GM19239 (cell line): ENCODE results near the gene TWIST2.

Experiments
- DNase-seq: peaks from one replicate; pipeline ENCODE4 v3.0.0; 2011; ENCODE audit warnings: low spot score; ENCODE audit not compliant: insufficient read length
- FAIRE-seq: peaks from 2 replicates; lab custom pipeline; 2011; peaks lifted over from hg19 to GRCh38; lab: Jason Lieb, UNC

The TWIST2 gene

GRCh38 chr2:238946318-238947242 is 98.7 kb downstream of the TWIST2 start:
- no peak for DNase-seq
- no peak for FAIRE-seq

DNA sequence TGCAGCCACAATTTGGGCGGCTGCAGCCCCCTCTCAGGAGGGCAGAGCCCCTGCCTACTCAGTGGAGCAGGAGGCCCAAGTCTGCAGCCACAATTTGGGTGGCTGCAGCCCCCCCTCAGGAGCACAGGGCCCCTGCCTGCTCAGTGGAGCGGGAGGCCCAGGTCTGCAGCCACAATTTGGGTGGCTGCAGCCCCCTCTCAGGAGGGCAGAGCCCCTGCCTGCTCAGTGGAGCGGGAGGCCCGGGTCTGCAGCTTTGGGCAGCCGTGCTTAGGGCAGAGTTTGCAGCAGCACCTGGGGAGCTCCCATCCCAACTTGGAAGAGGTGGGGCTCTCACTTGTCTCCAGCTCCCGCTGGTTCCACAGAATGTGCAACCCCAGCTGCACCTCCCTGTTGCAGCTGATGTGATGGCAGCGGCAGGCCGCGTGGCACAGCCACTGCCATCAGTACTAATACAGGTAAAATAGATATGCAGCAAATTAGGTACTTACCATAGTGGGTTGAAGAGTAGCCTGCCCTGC is 99.4 kb downstream of the TWIST2 start:
- DNase-seq (no peak), FAIRE-seq (no peak)

GRCh38 chr2:238947920-238948710 is 100.2 kb downstream of the TWIST2 start:
- DNase-seq, result no peak
- FAIRE-seq, result no peak

DNA sequence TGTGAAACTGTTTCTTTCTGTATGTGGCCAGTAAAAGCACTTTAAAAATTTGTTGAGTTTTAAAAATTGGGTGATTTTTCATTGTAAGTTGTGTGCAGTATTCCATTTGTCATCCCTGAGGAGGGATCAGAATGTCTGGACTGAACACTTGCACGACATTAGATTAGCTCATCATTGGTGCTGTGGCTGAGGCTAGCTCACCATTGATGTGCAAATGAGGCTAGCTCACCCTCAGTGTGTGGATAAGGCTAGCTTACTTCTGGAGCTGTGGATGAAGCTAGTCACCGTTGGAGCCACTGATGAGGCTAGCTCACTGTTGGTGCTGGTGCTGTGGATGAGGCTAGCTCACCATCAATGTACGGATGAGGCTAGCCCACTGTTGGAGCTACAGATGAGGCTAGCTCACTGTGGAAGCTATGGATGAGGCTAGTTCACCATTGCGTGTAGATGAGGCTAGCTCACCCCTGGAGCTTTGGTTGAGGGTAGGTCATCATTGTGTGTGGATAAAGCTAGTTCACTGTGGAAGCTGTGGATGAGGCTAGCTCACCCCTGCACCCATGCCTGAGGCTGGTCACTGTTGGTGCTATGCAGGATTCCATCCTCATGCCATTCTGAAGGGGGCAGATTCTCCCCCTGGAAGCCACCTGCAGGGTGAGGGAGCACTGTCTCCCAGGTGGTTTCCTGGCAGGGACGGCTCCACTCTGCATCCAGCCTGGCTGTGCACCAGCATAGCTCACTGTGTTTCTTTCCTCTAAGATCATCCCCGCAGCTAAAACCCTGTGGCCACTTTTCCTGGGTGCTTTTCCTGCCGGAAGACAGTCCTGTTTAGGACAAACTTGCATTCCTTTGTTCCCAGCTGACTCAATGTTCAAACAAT is 101.1 kb downstream of the TWIST2 start:
- DNase-seq (no peak), FAIRE-seq (no peak)

- FAIRE-seq, result no peak
Observed at GRCh38 chr2:238949710-238950345, 101.9 kb downstream of the TWIST2 start.

GRCh38 chr2:238950551-238950950 is 102.7 kb downstream of the TWIST2 start:
- DNase-seq (no peak), FAIRE-seq (no peak)

More at GRCh38 chr2:238949710-238950345, 101.9 kb downstream of the TWIST2 start:
- DNase-seq, result no peak

DNA sequence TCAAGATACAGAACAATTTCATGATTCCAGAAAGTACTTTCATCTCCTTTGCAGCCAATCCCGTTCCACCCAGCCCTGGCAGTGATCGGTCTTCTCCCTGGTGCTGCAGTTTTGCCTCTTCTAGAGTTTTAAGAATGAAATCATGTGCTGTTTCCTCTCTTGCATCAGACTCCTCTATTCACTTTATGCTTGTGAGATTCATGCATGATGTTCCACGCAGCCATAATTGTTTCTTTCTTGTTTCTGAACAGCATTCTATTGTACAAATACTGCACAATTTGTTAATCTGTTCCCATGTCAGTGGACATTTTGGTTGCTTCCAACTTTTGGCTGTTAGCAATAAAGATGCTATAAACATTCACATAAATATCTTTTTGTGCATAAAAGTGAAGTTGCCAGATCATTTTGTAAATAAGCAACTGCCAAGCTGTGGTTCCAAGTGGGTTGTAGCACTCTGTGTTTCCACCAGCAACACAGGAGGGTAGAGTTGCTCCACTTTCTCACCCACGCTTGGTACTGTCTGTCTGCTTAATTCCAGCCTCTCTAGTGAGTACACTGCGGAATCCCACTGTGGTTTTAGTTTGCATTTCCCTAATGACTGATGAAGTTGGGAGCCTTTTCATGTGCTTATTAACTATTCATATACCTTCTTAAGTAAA is 104.5 kb downstream of the TWIST2 start:
- FAIRE-seq (no peak), DNase-seq (no peak)

DNA sequence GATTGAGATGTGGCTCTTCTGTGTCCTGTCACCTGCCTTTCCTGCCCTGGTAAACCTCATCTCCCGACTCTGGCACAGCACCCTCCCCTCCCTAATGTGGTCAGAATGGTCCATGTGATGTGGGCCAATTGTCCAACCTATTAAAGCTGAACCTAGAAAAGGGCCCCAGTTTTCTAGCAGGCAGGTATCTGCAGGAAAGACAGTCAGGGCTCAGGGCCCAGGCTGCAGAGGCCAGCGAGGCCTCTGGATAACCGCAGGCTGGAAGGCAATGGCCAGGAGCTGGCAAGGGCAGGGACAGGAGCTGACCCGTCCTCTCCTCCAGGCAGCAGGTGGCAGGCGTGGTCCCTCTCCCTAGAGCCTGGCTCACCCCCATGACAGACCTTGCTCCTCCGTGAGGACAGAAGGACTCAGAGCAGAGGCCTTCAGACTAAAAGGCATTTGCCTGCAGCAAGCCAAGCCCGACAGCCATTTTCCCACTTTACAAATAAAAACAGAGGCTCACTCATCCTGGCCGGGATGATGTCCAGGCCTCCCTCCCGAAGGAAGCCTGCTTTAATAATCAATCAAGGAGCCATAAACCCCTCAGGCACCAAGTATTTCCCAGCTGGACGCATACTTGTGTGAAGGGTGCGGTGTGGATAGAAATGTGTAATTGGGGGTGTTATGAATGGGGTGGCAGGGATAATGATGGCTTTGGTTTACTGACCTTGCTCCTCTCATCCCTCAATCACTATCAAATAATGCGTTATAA is 107.1 kb downstream of the TWIST2 start:
- FAIRE-seq (no peak), DNase-seq (no peak)

GRCh38 chr2:238955648-238956531 is 108.0 kb downstream of the TWIST2 start:
- no peak for DNase-seq
- FAIRE-seq, result no peak

- no peak for DNase-seq
- no peak for FAIRE-seq
Observed at GRCh38 chr2:238956676-238957075, 108.8 kb downstream of the TWIST2 start.
